HepG2 (cell line): ENCODE data around the gene ABHD15. TPM values are rescaled to one million over a fixed set of nuclear protein-coding genes. Genes with fewer than 3 reads are reported as not detected.
A peak's percentile ranks its signal among the peaks of the same experiment; 100 is the strongest.

Experiments
- EP300 ChIP-seq, 3 experiments: sonication (generic) in 1 of 3; formaldehyde crosslinking in 1 of 3; IDR thresholded peaks; 2 replicates each; pipeline versions ENCODE4 v1.5.1 to v1.6.1; 2011 to 2020; ENCODE audit warnings: low read depth in 2 of 3, low read length in 2 of 3, borderline replicate concordance in 1 of 3, improper control_type of control experiment in 1 of 3, mild to moderate bottlenecking in 1 of 3, missing genetic modification reagents in 1 of 3, moderate library complexity in 1 of 3
- FUBP1 ChIP-seq: sonication (generic); formaldehyde crosslinking; IDR thresholded peaks from 2 replicates; pipeline ENCODE4 v1.5.1; 2020; ENCODE audit warnings: missing genetic modification reagents, mild to moderate bottlenecking, borderline replicate concordance
- HDAC6 ChIP-seq: fragments of 200-600 bp; sonication (generic); IDR thresholded peaks from 2 replicates; pipeline ENCODE4 v1.7.0; 2017; ENCODE audit warnings: mild to moderate bottlenecking, antibody characterized with exemption, low read length, low read depth
- HMGA1 ChIP-seq: sonication (generic); formaldehyde crosslinking; conservative IDR thresholded peaks from 2 replicates; pipeline ENCODE4 v1.4.0; 2020; ENCODE audit warnings: missing genetic modification reagents
- IRF1 ChIP-seq: sonication (generic); formaldehyde crosslinking; IDR thresholded peaks from 2 replicates; pipeline ENCODE4 v1.4.0; 2020; ENCODE audit warnings: low read depth, mild to moderate bottlenecking, missing genetic modification reagents
- KLF11 ChIP-seq: IDR thresholded peaks from 2 replicates; pipeline ENCODE4 v1.6.1; 2016; ENCODE audit warnings: missing compliant biosample characterization
- LRRFIP1 ChIP-seq: sonication (generic); formaldehyde crosslinking; conservative IDR thresholded peaks from 2 replicates; pipeline ENCODE4 v1.4.0; 2020; ENCODE audit warnings: missing genetic modification reagents
- NKX3-1 ChIP-seq: sonication (generic); formaldehyde crosslinking; IDR thresholded peaks from 2 replicates; pipeline ENCODE4 v1.5.0; 2020; ENCODE audit warnings: missing genetic modification reagents
- NR0B2 ChIP-seq: sonication (generic); formaldehyde crosslinking; IDR thresholded peaks from 2 replicates; pipeline ENCODE4 v1.4.0; 2020; ENCODE audit warnings: mild to moderate bottlenecking, missing genetic modification reagents
- PCBP2 ChIP-seq: fragments of 200-400 bp; formaldehyde crosslinking; optimal IDR thresholded peaks from 2 replicates; pipeline ENCODE3; 2018; ENCODE audit warnings: low read length, low read depth; ENCODE audit not compliant: poor library complexity, severe bottlenecking
- PPARG ChIP-seq: conservative IDR thresholded peaks from 2 replicates; pipeline ENCODE4 v1.6.1; 2016; ENCODE audit warnings: missing biosample characterization, missing genetic modification reagents
- SOX6 ChIP-seq, 2 experiments: fragments of 450-650 bp in 1 of 2; sonication (generic) in 1 of 2; formaldehyde crosslinking in 1 of 2; IDR thresholded peaks; 2 replicates each; pipeline versions ENCODE4 v1.4.0 to v1.6.1; 2017 to 2020; ENCODE audit warnings: antibody characterized with exemption in 1 of 2, mild to moderate bottlenecking in 1 of 2, missing genetic modification reagents in 1 of 2
- TRIM22 ChIP-seq: fragments of 450-650 bp; IDR thresholded peaks from 2 replicates; pipeline ENCODE4 v1.6.1; 2017
- ZBTB39 ChIP-seq: sonication (generic); formaldehyde crosslinking; IDR thresholded peaks from 2 replicates; pipeline ENCODE4 v1.5.0; 2020; ENCODE audit warnings: missing genetic modification reagents
- ZBTB7A ChIP-seq: sonication (generic); formaldehyde crosslinking; IDR thresholded peaks from 2 replicates; pipeline ENCODE4 v1.8.0; 2022; ENCODE audit warnings: mild to moderate bottlenecking, missing genetic modification reagents
- ZFX ChIP-seq: sonication (generic); formaldehyde crosslinking; IDR thresholded peaks from 2 replicates; pipeline ENCODE4 v1.4.0; 2020; ENCODE audit warnings: mild to moderate bottlenecking, low read depth, missing genetic modification reagents, moderate library complexity
- ZNF335 ChIP-seq: sonication (generic); formaldehyde crosslinking; IDR thresholded peaks from 2 replicates; pipeline ENCODE4 v1.4.0; 2020; ENCODE audit warnings: missing genetic modification reagents
- ZNF891 ChIP-seq: sonication (generic); formaldehyde crosslinking; IDR thresholded peaks from 2 replicates; pipeline ENCODE4 v1.5.0; 2020; ENCODE audit warnings: mild to moderate bottlenecking, missing genetic modification reagents
- ZSCAN30 ChIP-seq: sonication (generic); formaldehyde crosslinking; IDR thresholded peaks from 2 replicates; pipeline ENCODE4 v1.5.0; 2020; ENCODE audit warnings: mild to moderate bottlenecking, missing genetic modification reagents
- polyA plus RNA-seq, 8 experiments: library from polyadenylated mRNA; depleted of rRNA in 3 of 8; stranded (reverse) in 7 of 8; unstranded in 1 of 8; fragments of >200 nt; fragmentation: Illumina TruSeq in 4 of 8; extraction: Trizol in 4 of 8; gene quantifications; 2 replicates each; pipeline versions ENCODE4 v1.2.1 to v1.2.3, GENCODE V29; 2011 to 2016; ENCODE audit warnings: low read depth in 4 of 8, missing spikeins in 1 of 8, mixed read lengths in 1 of 8; ENCODE audit not compliant: insufficient read depth in 1 of 8
- total RNA-seq, 5 experiments: library from RNA; depleted of rRNA; stranded (reverse); fragments of >200 nt; fragmentation: Illumina TruSeq; extraction: Trizol; gene quantifications; 2 replicates each; pipeline ENCODE4 v1.2.3, GENCODE V29; 2016; ENCODE audit warnings: low read depth in 1 of 5

Gene ABHD15
- total and polyA plus RNA-seq, 2 of the 13 experiments (the other 11 are each of a cell fraction or from before 2014, with no cell fraction given) = 2.4 to 7.7 TPM

GRCh38 chr17:29574732-29575510 is 8.1 kb upstream of the ABHD15 start (continued):
- TF ChIP-seq LRRFIP1 (CRISPR knock-in tag) (no peak), ZFX (CRISPR knock-in tag) (peak; percentile 87), EP300 (IDR thresholded peaks at IDR 0.05; ENCODE audit: low read depth in 2 of 2, low read length in 2 of 2) (peak; percentile 46 to 62; a peak in 2 of 4 replicates), EP300 (CRISPR knock-in tag; IDR thresholded peaks at IDR 0.05; ENCODE audit: borderline replicate concordance) (peak; percentile 62), NKX3-1 (CRISPR knock-in tag) (no peak), KLF11 (CRISPR knock-in tag) (no peak), PCBP2 (no peak), FUBP1 (CRISPR knock-in tag) (no peak), HDAC6 (no peak), HMGA1 (CRISPR knock-in tag) (no peak), ZNF891 (CRISPR knock-in tag) (no peak), TRIM22 (no peak), PPARG (CRISPR knock-in tag) (0 out of 2 replicates have a peak, but pooled peaks have one; percentile 27), ZBTB39 (CRISPR knock-in tag) (no peak), NR0B2 (CRISPR knock-in tag) (no peak), SOX6 (IDR thresholded peaks at IDR 0.05) (no peak), SOX6 (CRISPR knock-in tag; IDR thresholded peaks at IDR 0.05) (peak; percentile 81), ZNF335 (CRISPR knock-in tag) (0 out of 2 replicates have a peak, but pooled peaks have one; percentile 48), IRF1 (CRISPR knock-in tag) (no peak), ZSCAN30 (no peak), ZBTB7A (no peak)
